Muscle layer of duodenum (tissue), 2 donors: ENCODE measurements around the gene CPM.

Experiments used
- H3K27ac ChIP-seq: one replicate; pipeline ENCODE4 v1.7.0; 2013; ENCODE audit warnings: mild to moderate bottlenecking, low read length
- H3K27me3 ChIP-seq: one replicate; pipeline ENCODE4 v1.7.0; 2013; ENCODE audit warnings: low read depth, mild to moderate bottlenecking, control low read depth, low read length
- H3K36me3 ChIP-seq, 2 donors: one replicate each; pipeline ENCODE4 v1.7.0; 2013; ENCODE audit warnings: low read length in 2 of 2, control low read depth in 1 of 2, mild to moderate bottlenecking in 1 of 2; ENCODE audit not compliant: insufficient read depth in 2 of 2, control insufficient read depth in 1 of 2
- H3K4me1 ChIP-seq, 2 donors: one replicate each; pipeline ENCODE4 v1.7.0; 2013; ENCODE audit warnings: low read length in 2 of 2, mild to moderate bottlenecking in 2 of 2, control low read depth in 1 of 2, moderate library complexity in 1 of 2; ENCODE audit not compliant: insufficient read depth in 2 of 2, control insufficient read depth in 1 of 2
- H3K4me3 ChIP-seq, 2 donors: one replicate each; pipeline ENCODE4 v1.7.0; 2013; ENCODE audit warnings: low read length in 2 of 2, low read depth in 1 of 2, mild to moderate bottlenecking in 1 of 2
- H3K9me3 ChIP-seq, 2 donors: one replicate each; pipeline ENCODE4 v1.7.0; 2013; ENCODE audit warnings: low read length in 2 of 2, control low read depth in 1 of 2, mild to moderate bottlenecking in 1 of 2; ENCODE audit not compliant: control insufficient read depth in 1 of 2
- donor health status: healthy.

The CPM gene

GRCh38 chr12:68861890-68862289 is 71.1 kb downstream of the CPM start:
- H3K4me1 ChIP-seq, result no peaks in the 10 kb centered on the region

DNA sequence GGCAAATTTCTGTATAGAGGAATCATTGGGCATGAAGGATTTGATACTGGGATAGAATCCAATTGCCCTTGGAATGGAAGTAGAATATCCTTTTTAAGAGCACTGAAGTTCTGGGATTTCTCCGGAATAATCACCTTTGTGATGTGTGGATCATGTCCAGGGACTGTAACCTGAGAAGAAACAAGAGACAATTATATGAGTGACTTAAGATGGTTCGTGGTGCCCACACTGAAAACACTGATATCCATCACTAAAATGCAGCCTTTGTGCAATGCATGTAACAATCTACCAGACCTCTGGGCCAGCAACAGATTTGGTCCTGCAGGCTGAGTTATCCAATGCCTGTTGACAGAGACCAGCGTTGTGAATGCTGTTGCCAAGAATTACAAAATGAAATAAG is 76.5 kb downstream of the CPM start:
- H3K4me1 ChIP-seq, result no peaks in the 10 kb centered on the region
- no peaks in the 10 kb centered on the region for H3K9me3 ChIP-seq
- no peaks in the 10 kb centered on the region for H3K27me3 ChIP-seq
- no peak overlapping the region for H3K27ac ChIP-seq
- no peaks in the 10 kb centered on the region for H3K36me3 ChIP-seq
- H3K4me3 ChIP-seq, result no peak overlapping the region

More at GRCh38 chr12:68861890-68862289, 71.1 kb downstream of the CPM start:
- Histone ChIP-seq H3K27me3 (no peaks in the 10 kb centered on the region), H3K9me3 (no peaks in the 10 kb centered on the region), H3K4me3 (no peak overlapping the region), H3K27ac (no peak overlapping the region), H3K36me3 (no peaks in the 10 kb centered on the region)

GRCh38 chr12:68855771-68856170 is 77.2 kb downstream of the CPM start:
- Histone ChIP-seq H3K4me3 (no peak overlapping the region), H3K4me1 (no peaks in the 10 kb centered on the region), H3K27ac (no peak overlapping the region), H3K9me3 (no peaks in the 10 kb centered on the region), H3K36me3 (no peaks in the 10 kb centered on the region), H3K27me3 (no peaks in the 10 kb centered on the region)

GRCh38 chr12:68855111-68855510 is 77.9 kb downstream of the CPM start:
- Histone ChIP-seq H3K27ac (no peak overlapping the region), H3K4me1 (no peaks in the 10 kb centered on the region), H3K4me3 (no peak overlapping the region), H3K36me3 (no peaks in the 10 kb centered on the region), H3K9me3 (no peaks in the 10 kb centered on the region), H3K27me3 (no peaks in the 10 kb centered on the region)

DNA sequence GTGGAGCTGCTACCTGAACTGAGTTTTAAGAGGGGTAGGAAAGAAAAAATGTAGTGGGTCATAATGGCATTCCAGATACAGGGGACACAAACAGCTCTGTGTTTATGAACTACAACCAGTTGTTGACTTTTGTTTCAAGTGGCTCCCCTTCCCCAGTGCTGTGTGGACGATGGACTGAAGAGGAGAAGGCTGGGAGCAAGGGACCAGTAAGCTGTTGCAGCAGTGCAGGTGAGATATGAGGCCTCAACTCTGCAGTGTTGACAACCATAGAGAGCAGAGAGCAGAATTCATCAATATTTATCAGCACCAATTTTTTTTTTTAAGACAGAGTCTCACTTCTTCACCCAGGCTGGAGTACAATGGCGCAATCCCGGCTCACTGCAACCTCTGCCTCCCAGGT is 78.4 kb downstream of the CPM start:
- Histone ChIP-seq H3K9me3 (no peaks in the 10 kb centered on the region), H3K4me1 (no peaks in the 10 kb centered on the region), H3K27me3 (no peaks in the 10 kb centered on the region), H3K27ac (no peak overlapping the region), H3K4me3 (no peak overlapping the region), H3K36me3 (no peaks in the 10 kb centered on the region)

GRCh38 chr12:68854078-68854468 is 78.9 kb downstream of the CPM start:
- Histone ChIP-seq H3K27me3 (no peaks in the 10 kb centered on the region), H3K36me3 (no peaks in the 10 kb centered on the region), H3K4me1 (no peaks in the 10 kb centered on the region), H3K4me3 (no peak overlapping the region), H3K27ac (no peak overlapping the region), H3K9me3 (no peaks in the 10 kb centered on the region)

- Histone ChIP-seq H3K27me3 (no peaks in the 10 kb centered on the region), H3K4me1 (no peaks in the 10 kb centered on the region), H3K36me3 (no peaks in the 10 kb centered on the region), H3K27ac (no peak overlapping the region), H3K4me3 (no peak overlapping the region), H3K9me3 (no peaks in the 10 kb centered on the region)
Observed at GRCh38 chr12:68853396-68854077, 79.4 kb downstream of the CPM start.

DNA sequence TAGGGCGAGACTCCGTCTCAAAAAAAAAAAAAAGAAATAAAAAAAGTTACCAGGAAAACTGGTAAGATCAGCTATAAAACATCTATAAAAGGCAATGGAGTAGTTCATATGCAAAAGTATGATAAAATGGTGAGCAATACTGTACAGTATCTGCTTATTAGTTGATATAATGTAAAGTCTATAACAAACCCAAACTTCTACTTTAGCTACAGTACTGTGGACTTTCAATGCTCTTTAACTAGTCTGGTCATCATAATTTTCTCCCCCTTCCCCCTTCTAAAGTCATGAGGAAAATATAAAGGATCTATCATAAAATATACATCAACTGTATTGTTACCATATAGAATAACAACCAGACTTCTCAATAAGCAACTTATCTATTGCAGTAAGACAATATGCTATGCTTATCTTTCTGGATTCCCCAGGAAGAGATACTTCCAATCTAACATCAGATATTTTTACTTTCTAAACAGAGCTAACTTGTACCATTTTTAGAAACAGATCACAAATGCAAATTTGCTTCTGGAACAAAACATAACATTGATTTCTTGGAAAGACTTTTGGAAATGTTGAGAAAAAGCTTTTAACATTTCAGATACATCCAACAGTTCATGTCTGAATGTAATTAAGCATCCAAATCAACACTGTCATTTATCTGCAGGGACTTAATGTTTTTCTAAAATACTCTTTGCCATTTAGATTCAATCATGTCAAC is 81.2 kb downstream of the CPM start:
- H3K27ac ChIP-seq, result no peak overlapping the region
- H3K27me3 ChIP-seq, result no peaks in the 10 kb centered on the region
- H3K9me3 ChIP-seq, result no peaks in the 10 kb centered on the region
- H3K4me3 ChIP-seq, result no peak overlapping the region
- H3K36me3 ChIP-seq, result no peaks in the 10 kb centered on the region
- no peaks in the 10 kb centered on the region for H3K4me1 ChIP-seq

- Histone ChIP-seq H3K27me3 (no peaks in the 10 kb centered on the region), H3K9me3 (no peaks in the 10 kb centered on the region), H3K36me3 (no peaks in the 10 kb centered on the region), H3K27ac (no peak overlapping the region), H3K4me3 (no peak overlapping the region), H3K4me1 (no peaks in the 10 kb centered on the region)
Observed at GRCh38 chr12:68850390-68850789, 82.6 kb downstream of the CPM start.

- Histone ChIP-seq H3K4me3 (no peak overlapping the region), H3K4me1 (no peaks in the 10 kb centered on the region), H3K27me3 (no peaks in the 10 kb centered on the region), H3K36me3 (peaks cover 7 to 16% of the 10 kb centered on the region in 2 donors), H3K9me3 (no peaks in the 10 kb centered on the region), H3K27ac (no peak overlapping the region)
Observed at GRCh38 chr12:68846811-68847210, 86.2 kb downstream of the CPM start.

DNA sequence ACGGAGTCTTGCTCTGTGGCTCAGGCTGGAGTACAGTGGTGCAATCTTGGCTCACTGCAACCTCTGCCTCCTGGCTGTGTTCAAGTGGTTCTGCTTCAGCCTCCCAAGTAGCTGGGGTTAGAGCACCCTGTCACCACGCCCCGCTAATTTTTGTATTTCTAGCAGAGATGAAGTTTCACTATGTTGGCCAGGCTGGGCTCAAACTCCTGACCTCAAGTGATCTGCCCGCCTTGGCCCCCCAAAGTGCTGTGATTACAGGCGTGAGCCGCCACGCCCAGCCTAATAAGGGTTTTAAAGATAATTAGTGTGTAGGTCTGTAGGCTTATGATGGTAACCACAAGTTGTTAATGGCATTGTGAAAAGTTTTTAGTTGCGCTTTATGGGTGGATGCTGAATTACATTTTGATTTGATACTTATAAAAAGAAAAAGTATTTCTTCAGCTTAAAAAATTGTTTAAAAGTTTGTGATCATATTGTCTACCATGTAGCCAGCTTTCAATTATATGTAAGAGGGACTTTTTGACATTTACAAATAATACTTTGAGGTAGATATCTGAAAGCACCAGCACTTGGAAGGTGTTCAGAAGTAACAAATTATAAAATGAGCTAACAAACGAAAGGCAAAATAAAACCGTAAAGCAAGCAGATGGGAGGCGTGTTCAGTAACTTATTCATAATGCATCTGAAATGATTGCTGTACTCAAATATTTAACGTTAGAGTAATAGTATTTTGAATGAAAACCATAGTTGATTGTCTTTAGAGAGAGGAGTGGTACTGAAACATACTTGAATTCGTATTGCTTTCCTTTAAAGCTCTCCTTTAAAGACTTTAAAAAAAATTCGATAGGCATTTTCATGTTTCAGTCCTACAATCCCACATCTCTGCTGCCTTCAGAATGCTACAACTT is 87.9 kb downstream of the CPM start:
- H3K27ac ChIP-seq, result no peak overlapping the region

More for the DNA sequence above, 87.9 kb downstream of the CPM start:
- Histone ChIP-seq H3K36me3 (peaks cover 17 to 23% of the 10 kb centered on the region in 2 donors), H3K4me3 (no peak overlapping the region), H3K27me3 (no peaks in the 10 kb centered on the region), H3K9me3 (no peaks in the 10 kb centered on the region), H3K4me1 (no peaks in the 10 kb centered on the region)
